Panc1 (cell line): ENCODE results near the gene PDGFA. TPM values are rescaled to one million over a fixed set of nuclear protein-coding genes. Genes with fewer than 3 reads are reported as not detected.

Experiments used
- ATAC-seq: fragments of 200-7000 bp; cut with Tn5 transposase; 2 replicates; pipeline ENCODE4 v1.9.1; 2020; ENCODE audit warnings: mild to moderate bottlenecking, moderate library complexity
- BruUV-seq: library from RNA; stranded (reverse); fragments of 400-500 nt; replicated peaks from 2 replicates; lab custom pipeline; 2021; lab: Mats Ljungman, UMichigan
- CTCF ChIA-PET: fragments of 300-600 bp; sonication (Branson Sonifier 250); formaldehyde crosslinking; loops from one replicate; lab custom pipeline; 2022; ENCODE audit warnings: antibody characterized with exemption; lab: Charles Lee
- POLR2A ChIA-PET: fragments of 300-600 bp; sonication (Branson Sonifier 250); formaldehyde crosslinking; loops from one replicate; lab custom pipeline; 2022; ENCODE audit warnings: antibody characterized with exemption; lab: Charles Lee
- DNase-seq: peaks from one replicate; pipeline ENCODE4 v3.0.0-alpha.2; 2010; ENCODE audit warnings: low read depth, low spot score
- H3K27ac ChIP-seq: 2 replicates; pipeline ENCODE4 v1.5.1; 2011; ENCODE audit warnings: mild to moderate bottlenecking, low read length, inconsistent platforms
- H3K27me3 ChIP-seq: fragments of 200-500 bp; sonication (Bioruptor generic); 2 replicates; pipeline ENCODE4 v1.6.0; 2014; ENCODE audit warnings: low read length, inconsistent platforms; ENCODE audit not compliant: control insufficient read depth, insufficient read depth
- H3K36me3 ChIP-seq: fragments of 200-500 bp; sonication (Bioruptor generic); 2 replicates; pipeline ENCODE4 v1.5.1; 2014; ENCODE audit warnings: inconsistent platforms, mild to moderate bottlenecking, low read length, moderate library complexity; ENCODE audit not compliant: control insufficient read depth, insufficient read depth
- H3K4me1 ChIP-seq: 2 replicates; pipeline ENCODE4 v1.5.1; 2011; ENCODE audit warnings: inconsistent platforms, mild to moderate bottlenecking, low read length, moderate library complexity; ENCODE audit not compliant: control insufficient read depth, insufficient read depth
- H3K4me3 ChIP-seq, 2 experiments: 2 replicates each; pipeline ENCODE4 v1.5.1; 2011 to 2012; ENCODE audit warnings: low read depth in 2 of 2, low read length in 2 of 2, mild to moderate bottlenecking in 2 of 2, inconsistent platforms in 1 of 2, moderate library complexity in 1 of 2
- H3K9me3 ChIP-seq: fragments of 200-500 bp; sonication (Bioruptor generic); 2 replicates; pipeline ENCODE4 v1.5.1; 2014; ENCODE audit warnings: low read depth, mild to moderate bottlenecking, inconsistent platforms, low read length, moderate library complexity; ENCODE audit not compliant: control insufficient read depth, insufficient read depth
- POLR2AphosphoS5 ChIP-seq: IDR thresholded peaks from 2 replicates; pipeline ENCODE4 v1.6.1; 2012; ENCODE audit warnings: mild to moderate bottlenecking, low read depth, low read length, moderate library complexity
- REST ChIP-seq, 2 experiments: IDR thresholded peaks; 2 replicates each; pipeline ENCODE4 v1.6.1; 2011 to 2012; ENCODE audit warnings: low read depth in 2 of 2, control low read depth in 1 of 2, low read length in 1 of 2, mild to moderate bottlenecking in 1 of 2, moderate library complexity in 1 of 2; ENCODE audit not compliant: insufficient read depth in 1 of 2
- SIN3A ChIP-seq: IDR thresholded peaks from 2 replicates; pipeline ENCODE4 v1.6.1; 2012; ENCODE audit warnings: low read depth, mild to moderate bottlenecking, low read length, moderate library complexity, borderline replicate concordance; ENCODE audit not compliant: insufficient read depth
- TCF7L2 ChIP-seq: IDR thresholded peaks from 2 replicates; pipeline ENCODE4 v1.6.1; 2011; ENCODE audit warnings: mild to moderate bottlenecking, low read depth, low read length, inconsistent platforms
- in situ Hi-C: cut with HindIII; loops from 2 replicates; pipeline ENCODE4 v1.10.0; 2016; ENCODE audit warnings: low sequenced_read_pairs, low pct_unique_long_range_greater_than_20kb
- intact Hi-C: fragments of 100-400 bp; cut with micrococcal nuclease; formaldehyde crosslinking; loops from one replicate; pipeline ENCODE4 v1.10.0; 2022; ENCODE audit not compliant: unreplicated experiment
- total RNA-seq: library from RNA; stranded (reverse); gene quantifications from one replicate; pipeline ENCODE4 v1.2.1, GENCODE V29; 2021; ENCODE audit not compliant: unreplicated experiment
- TF ChIP-seq, protein P1 (sequence below): fragments of 450-650 bp; IDR thresholded peaks from 2 replicates; pipeline ENCODE4 v1.5.1; 2017; ENCODE audit warnings: mild to moderate bottlenecking

PDGFA gene
- total RNA-seq, 1 experiment from 2014 or later = 18.5 TPM

DNA sequence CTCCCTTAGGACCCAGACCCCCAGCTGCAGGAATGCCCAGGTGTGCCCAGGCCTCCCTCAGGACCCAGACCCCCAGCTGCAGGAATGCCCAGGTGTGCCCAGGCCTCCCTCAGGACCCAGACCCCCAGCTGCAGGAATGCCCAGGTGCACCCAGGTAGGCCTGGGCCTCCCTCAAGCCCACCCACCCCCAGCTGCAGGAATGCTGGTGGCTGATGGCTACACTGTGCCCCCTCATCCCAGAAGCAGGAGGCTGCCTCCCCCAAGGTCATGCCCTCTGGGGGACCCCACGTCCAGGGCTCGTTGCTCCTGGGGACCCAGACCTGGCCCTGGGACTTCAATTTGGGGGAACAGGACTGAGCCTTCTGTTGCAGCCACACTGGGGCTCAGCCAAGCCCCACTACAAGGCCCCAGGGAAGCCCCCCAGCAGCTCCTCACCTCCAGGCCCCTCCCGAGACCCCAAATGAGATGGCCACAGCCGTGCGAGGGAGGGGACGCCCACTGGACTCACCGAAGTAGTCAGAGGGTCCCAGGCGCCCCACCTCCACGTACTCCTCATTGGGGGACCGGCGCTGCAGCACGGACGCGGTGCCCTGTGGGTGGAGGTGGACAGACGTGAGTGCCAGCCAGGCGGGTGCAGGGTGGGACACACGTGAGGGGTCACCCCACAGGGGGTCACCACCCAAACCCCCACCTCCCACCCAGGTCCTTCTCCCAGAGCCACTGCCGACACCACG, 31.4 kb upstream of the PDGFA start:
- Histone ChIP-seq H3K9me3 (no peaks in the 10 kb centered on the region), H3K4me3 (no peak overlapping the region), H3K4me1 (no peaks in the 10 kb centered on the region), H3K27ac (no peak overlapping the region), H3K27me3 (no peaks in the 10 kb centered on the region), H3K36me3 (no peaks in the 10 kb centered on the region)
- in situ Hi-C loops (no loop called here), intact Hi-C loops (no loop called here)
- TF ChIP-seq SIN3A = no peak
- no peak for TF ChIP-seq POLR2AphosphoS5
- TF ChIP-seq TCF7L2 = no peak
- TF ChIP-seq REST (IDR thresholded peaks at IDR 0.05; ENCODE audit: insufficient read depth in 1 of 2, low read depth in 2 of 2, low read length in 1 of 2) = no peak
- TF ChIP-seq, protein P1, sequence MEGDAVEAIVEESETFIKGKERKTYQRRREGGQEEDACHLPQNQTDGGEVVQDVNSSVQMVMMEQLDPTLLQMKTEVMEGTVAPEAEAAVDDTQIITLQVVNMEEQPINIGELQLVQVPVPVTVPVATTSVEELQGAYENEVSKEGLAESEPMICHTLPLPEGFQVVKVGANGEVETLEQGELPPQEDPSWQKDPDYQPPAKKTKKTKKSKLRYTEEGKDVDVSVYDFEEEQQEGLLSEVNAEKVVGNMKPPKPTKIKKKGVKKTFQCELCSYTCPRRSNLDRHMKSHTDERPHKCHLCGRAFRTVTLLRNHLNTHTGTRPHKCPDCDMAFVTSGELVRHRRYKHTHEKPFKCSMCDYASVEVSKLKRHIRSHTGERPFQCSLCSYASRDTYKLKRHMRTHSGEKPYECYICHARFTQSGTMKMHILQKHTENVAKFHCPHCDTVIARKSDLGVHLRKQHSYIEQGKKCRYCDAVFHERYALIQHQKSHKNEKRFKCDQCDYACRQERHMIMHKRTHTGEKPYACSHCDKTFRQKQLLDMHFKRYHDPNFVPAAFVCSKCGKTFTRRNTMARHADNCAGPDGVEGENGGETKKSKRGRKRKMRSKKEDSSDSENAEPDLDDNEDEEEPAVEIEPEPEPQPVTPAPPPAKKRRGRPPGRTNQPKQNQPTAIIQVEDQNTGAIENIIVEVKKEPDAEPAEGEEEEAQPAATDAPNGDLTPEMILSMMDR = no peak
- no TSS peak for BruUV-seq
- CTCF ChIA-PET = no interaction called here
- no peak for ATAC-seq
- DNase-seq = no peak
- POLR2A ChIA-PET = no interaction called here

DNA sequence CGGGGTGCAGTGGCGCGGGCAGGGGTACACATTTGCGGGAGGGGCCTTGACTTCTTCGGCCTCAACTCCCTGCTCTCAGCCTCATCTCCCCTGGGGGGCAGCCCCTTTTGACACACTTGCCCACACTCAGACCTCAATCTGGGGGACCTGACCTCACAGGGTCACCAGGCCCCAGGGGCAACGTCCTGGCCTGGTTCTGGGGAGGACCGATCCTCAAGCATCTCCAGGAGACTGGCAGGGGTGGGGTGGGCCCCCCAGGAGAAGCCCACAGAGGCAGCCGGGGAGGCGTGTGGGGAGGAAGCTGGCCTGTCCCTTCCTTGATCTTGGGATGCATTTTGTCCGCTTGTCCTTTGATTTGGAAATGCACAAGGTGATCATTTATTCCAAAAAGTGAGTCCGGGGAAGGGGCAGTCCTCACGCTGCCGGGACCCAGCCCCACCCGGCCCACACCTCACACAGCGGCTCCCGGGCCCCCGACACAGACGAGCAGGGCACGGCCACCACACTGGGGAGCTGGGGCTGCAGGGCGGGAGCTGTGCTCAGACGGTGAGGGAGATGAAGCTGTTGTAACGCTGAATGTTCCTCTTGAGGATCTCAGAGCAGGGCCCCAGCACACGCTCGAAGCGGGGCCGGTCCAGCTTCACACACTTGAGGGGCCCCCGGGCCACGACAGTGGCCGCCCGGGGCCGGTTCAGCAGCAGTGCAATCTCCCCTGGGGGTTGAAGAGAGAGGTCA, 30.4 kb upstream of the PDGFA start:
- POLR2A ChIA-PET = no interaction called here
- TSS peak; percentile 86 for BruUV-seq
- no peak for ATAC-seq
- in situ Hi-C loops = no loop called here
- H3K27me3 ChIP-seq = no peaks in the 10 kb centered on the region
- no peaks in the 10 kb centered on the region for H3K36me3 ChIP-seq
- no peak overlapping the region for H3K27ac ChIP-seq
- DNase-seq = no peak
- intact Hi-C loops = no loop called here
- H3K9me3 ChIP-seq = no peaks in the 10 kb centered on the region
- H3K4me3 ChIP-seq = no peak overlapping the region
- CTCF ChIA-PET = no interaction called here
- TF ChIP-seq, protein P1 = no peak
- TF ChIP-seq TCF7L2 = no peak
- TF ChIP-seq SIN3A = no peak
- TF ChIP-seq POLR2AphosphoS5 = no peak
- TF ChIP-seq REST (IDR thresholded peaks at IDR 0.05; ENCODE audit: insufficient read depth in 1 of 2, low read depth in 2 of 2, low read length in 1 of 2) = no peak
- no peaks in the 10 kb centered on the region for H3K4me1 ChIP-seq
